Measurements from ENCODE around the gene ABHD2.

Gene ABHD2

DNA sequence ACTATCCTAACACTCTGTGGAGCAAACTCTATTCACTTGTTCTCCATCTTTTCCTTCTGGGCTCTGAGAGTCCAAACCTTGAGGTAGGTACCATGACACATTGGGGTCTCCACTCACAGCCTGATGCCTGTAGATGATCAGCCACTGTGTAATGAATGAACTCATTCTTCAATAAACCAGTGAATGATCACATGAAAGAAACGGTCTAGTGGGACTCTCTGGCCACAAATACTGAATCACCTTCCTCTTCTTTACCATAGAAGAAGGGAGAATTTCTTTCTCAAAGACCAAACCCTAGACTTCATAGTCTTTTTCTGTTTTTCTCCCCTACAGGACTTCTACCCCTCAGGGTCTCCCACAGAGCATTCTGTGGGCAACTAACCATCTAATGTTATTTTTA, 20.5 kb upstream of the ABHD2 start:
- Histone ChIP-seq H3K27ac (no peak overlapping the region), H3K4me3 (no peak overlapping the region)
- no peak for DNase-seq (ENCODE audit: low spot score)
- TF ChIP-seq, protein P1, sequence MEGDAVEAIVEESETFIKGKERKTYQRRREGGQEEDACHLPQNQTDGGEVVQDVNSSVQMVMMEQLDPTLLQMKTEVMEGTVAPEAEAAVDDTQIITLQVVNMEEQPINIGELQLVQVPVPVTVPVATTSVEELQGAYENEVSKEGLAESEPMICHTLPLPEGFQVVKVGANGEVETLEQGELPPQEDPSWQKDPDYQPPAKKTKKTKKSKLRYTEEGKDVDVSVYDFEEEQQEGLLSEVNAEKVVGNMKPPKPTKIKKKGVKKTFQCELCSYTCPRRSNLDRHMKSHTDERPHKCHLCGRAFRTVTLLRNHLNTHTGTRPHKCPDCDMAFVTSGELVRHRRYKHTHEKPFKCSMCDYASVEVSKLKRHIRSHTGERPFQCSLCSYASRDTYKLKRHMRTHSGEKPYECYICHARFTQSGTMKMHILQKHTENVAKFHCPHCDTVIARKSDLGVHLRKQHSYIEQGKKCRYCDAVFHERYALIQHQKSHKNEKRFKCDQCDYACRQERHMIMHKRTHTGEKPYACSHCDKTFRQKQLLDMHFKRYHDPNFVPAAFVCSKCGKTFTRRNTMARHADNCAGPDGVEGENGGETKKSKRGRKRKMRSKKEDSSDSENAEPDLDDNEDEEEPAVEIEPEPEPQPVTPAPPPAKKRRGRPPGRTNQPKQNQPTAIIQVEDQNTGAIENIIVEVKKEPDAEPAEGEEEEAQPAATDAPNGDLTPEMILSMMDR (IDR thresholded peaks at IDR 0.05): no peak

DNA sequence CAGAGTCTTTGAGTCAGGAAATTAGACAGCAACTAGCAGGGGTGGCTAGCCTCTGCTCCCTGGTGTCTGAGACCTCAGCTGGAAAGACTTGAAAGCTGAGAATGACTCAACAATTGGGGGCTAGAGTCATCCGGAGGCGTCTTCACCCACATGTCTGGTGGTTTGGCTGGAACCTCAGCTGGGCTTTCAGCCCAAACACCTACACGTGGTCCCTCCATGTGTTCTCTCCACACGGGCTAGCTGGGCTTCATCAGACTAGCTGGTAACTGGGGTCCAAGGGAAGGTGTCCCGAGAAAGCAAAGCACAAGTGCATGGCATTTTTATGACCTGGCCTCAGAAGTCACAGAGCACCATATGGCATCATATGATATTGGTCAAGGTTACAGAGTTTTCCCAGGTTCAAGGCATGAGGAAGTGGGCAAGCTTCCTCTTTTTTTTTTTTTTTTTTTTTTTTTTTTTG, 19.9 kb upstream of the ABHD2 start:
- DNase-seq (ENCODE audit: low spot score): no peak
- Histone ChIP-seq H3K27ac (peak overlapping the region in 1 of 2 donors; percentile 25), H3K4me3 (no peak overlapping the region)
- TF ChIP-seq, protein P1 (IDR thresholded peaks at IDR 0.05): no peak

DNA sequence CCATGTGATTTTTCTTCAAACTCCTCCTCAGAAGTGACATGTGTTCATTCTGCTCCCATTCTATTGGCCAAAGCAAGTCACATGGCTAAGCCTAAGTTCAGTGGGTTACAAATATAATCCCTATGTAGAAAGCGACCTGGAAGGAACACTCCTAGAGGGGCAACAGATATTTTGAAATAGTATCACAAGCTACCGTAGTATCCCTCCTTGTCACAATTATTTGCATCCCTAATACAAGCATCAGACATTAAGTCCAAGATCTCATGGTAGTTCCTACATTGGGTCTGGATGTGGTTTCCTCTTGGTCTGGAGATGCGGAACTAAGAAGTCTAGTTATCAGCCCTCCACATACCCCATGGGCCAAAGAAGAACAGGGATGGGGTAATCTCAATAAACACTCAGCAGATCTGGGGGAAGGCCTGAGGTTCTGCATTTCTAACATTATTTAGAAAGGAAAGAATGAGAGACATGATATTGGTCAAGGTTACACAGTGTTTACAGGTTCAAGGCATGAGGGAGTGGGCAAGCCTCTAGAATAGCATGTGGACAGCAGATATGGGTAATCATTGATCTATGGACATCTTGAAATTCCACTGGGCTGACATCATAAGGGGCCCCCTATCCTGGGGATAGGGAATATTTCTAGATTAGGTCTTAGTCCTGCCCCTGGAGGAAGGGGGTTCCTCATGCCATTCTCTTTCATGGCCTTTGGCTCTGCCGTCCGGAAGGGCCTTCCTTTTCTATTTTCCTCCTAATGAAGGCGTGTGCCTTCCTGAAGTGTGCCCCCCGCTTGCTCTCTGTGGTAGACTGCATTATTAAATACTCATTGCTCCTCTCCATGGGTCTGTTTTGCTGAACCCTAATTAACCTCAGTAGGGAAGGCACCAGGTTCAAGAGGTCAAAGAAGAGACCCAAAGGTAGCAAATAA, 17.8 kb upstream of the ABHD2 start:
- H3K4me3 ChIP-seq: no peak overlapping the region
- peak overlapping the region in 1 of 2 donors; percentile 11 for H3K27ac ChIP-seq
- TF ChIP-seq, protein P1 (IDR thresholded peaks at IDR 0.05): no peak
- no peak for DNase-seq (ENCODE audit: low spot score)

DNA sequence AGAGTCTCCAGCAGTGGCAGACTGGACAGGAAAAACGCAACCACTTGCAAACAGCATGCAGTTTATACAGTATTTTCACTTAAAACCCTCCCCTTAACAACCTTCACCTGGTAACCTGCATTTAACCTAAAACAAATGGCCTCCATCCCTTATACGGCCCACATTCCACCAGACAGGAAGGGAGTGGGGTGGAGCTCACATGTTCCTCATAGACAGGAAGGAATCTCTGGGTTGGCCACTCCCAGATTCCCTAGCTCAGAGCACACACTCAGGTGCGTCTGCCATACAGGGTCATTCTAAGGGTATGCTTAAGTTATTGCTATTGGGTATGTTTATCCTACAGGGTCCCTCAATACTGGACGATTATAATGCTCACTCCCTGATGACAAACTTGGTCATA, 16.8 kb upstream of the ABHD2 start:
- DNase-seq (ENCODE audit: low spot score): no peak
- no peak overlapping the region for H3K4me3 ChIP-seq
- TF ChIP-seq, protein P1 (IDR thresholded peaks at IDR 0.05): no peak
- no peak overlapping the region for H3K27ac ChIP-seq

DNA sequence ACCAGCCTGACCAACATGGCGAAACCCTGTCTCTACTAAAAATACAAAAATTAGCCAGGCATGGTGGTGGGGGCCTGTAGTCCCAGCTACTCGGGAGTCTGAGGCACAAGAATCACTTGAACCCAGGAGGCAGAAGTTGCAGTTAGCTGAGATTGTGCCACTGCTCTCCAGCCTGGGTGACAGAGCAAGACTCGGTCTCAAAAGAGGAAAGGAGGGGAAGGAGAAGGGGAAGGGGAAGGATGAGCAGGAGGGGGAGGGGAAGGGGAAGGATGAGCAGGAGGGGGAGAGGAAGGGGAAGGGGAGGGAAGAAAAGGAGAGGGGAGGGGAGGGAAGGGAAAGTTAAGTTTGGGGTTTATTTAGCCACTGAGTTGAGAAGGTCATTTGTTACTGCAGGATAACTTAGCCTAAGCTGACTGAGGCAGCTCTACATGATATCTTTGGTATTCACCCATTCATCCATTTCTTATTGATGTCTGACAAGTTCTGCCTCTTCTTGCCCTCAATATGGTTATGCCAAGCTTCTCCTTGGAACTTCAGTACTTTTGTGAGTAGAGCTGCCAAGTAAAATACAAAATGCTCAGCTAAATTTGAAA, 15.9 kb upstream of the ABHD2 start:
- H3K27ac ChIP-seq: no peak overlapping the region
- TF ChIP-seq, protein P1 (IDR thresholded peaks at IDR 0.05): no peak
- no peak for DNase-seq (ENCODE audit: low spot score)
- no peak overlapping the region for H3K4me3 ChIP-seq

DNA sequence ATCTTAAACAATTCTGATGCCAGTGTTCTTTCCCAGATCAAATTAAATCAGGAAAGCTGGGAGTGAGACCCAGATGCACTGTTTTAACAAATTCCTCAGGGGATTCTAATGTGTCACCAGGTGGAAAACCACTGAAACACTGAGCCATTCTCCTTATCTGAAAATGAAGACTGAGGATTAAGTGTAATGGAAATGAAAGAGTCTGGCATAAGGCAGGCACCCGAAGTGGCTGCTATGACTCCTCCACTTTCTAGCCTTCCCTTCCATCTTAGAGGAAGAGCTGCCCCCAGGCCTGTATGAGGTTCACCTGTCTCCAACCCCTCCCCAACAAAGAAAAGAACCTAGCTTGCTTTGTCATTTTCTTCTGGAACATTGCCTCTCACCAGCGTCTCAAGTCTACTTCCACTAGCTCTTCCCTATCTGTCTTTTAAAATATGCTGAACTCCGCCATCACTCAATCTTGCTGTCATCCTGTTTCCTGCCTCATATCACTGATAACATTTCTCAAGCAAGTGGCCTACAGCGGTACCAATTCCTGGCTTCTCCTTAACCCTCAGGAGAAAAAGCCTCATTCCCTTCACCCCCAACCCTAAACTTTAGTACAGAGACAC, 13.7 kb upstream of the ABHD2 start:
- no peak overlapping the region for H3K4me3 ChIP-seq
- no peak for DNase-seq (ENCODE audit: low spot score)
- no peak overlapping the region for H3K27ac ChIP-seq
- TF ChIP-seq, protein P1 (IDR thresholded peaks at IDR 0.05): no peak

Measured in coronary artery (tissue), 2 donors.